Stomach smooth muscle (tissue), 2 donors: ENCODE measurements around the gene DGKG.

Source experiments
- H3K27ac ChIP-seq: one replicate; pipeline ENCODE4 v1.7.0; 2013; ENCODE audit warnings: mild to moderate bottlenecking, low read length, inconsistent platforms
- H3K27me3 ChIP-seq, 2 donors: one replicate each; pipeline ENCODE4 v1.7.0; 2013; ENCODE audit warnings: low read length in 2 of 2; ENCODE audit not compliant: insufficient read depth in 2 of 2, control insufficient read depth in 1 of 2
- H3K36me3 ChIP-seq, 2 donors: one replicate each; pipeline ENCODE4 v1.7.0; 2013; ENCODE audit warnings: low read length in 2 of 2; ENCODE audit not compliant: control insufficient read depth in 2 of 2, insufficient read depth in 2 of 2
- H3K4me1 ChIP-seq: one replicate; pipeline ENCODE4 v1.7.0; 2013; ENCODE audit warnings: low read length; ENCODE audit not compliant: control insufficient read depth, insufficient read depth
- H3K4me3 ChIP-seq, 2 donors: one replicate each; pipeline ENCODE4 v1.7.0; 2013; ENCODE audit warnings: low read length in 2 of 2
- H3K9ac ChIP-seq, 2 donors: one replicate each; pipeline ENCODE4 v1.7.0; 2013; ENCODE audit warnings: low read length in 2 of 2, mild to moderate bottlenecking in 1 of 2
- H3K9me3 ChIP-seq, 2 donors: one replicate each; pipeline ENCODE4 v1.7.0; 2013; ENCODE audit warnings: low read length in 2 of 2; ENCODE audit not compliant: control insufficient read depth in 2 of 2
- donor health status: healthy.
- donor health status: Pancreatic carcinoma.

DGKG gene

GRCh38 chr3:186141790-186142189, 220.2 kb downstream of the DGKG start:
- Histone ChIP-seq H3K4me3 (no peak overlapping the region), H3K9ac (no peak overlapping the region), H3K27me3 (no peaks in the 10 kb centered on the region), H3K9me3 (no peaks in the 10 kb centered on the region), H3K27ac (no peak overlapping the region), H3K4me1 (no peaks in the 10 kb centered on the region), H3K36me3 (no peaks in the 10 kb centered on the region)

GRCh38 chr3:186138272-186138981, 223.6 kb downstream of the DGKG start:
- no peaks in the 10 kb centered on the region for H3K9me3 ChIP-seq
- no peaks in the 10 kb centered on the region for H3K4me1 ChIP-seq
- no peak overlapping the region for H3K4me3 ChIP-seq
- H3K36me3 ChIP-seq: no peaks in the 10 kb centered on the region
- H3K27ac ChIP-seq: no peak overlapping the region
- no peak overlapping the region for H3K9ac ChIP-seq
- H3K27me3 ChIP-seq: no peaks in the 10 kb centered on the region

GRCh38 chr3:186137051-186137685, 224.9 kb downstream of the DGKG start:
- no peak overlapping the region for H3K9ac ChIP-seq
- no peaks in the 10 kb centered on the region for H3K27me3 ChIP-seq
- H3K36me3 ChIP-seq: no peaks in the 10 kb centered on the region
- no peaks in the 10 kb centered on the region for H3K9me3 ChIP-seq
- no peak overlapping the region for H3K27ac ChIP-seq
- H3K4me1 ChIP-seq: no peaks in the 10 kb centered on the region
- H3K4me3 ChIP-seq: no peak overlapping the region

- Histone ChIP-seq H3K36me3 (no peaks in the 10 kb centered on the region), H3K27me3 (no peaks in the 10 kb centered on the region), H3K9ac (no peak overlapping the region), H3K4me1 (no peaks in the 10 kb centered on the region), H3K9me3 (no peaks in the 10 kb centered on the region), H3K27ac (no peak overlapping the region), H3K4me3 (no peak overlapping the region)
Observed at GRCh38 chr3:186133980-186134379, 228.1 kb downstream of the DGKG start.

- H3K27me3 ChIP-seq: no peaks in the 10 kb centered on the region
- H3K9me3 ChIP-seq: no peaks in the 10 kb centered on the region
- H3K4me1 ChIP-seq: no peaks in the 10 kb centered on the region
- no peak overlapping the region for H3K9ac ChIP-seq
- no peak overlapping the region for H3K27ac ChIP-seq
- no peak overlapping the region for H3K4me3 ChIP-seq
- H3K36me3 ChIP-seq: no peaks in the 10 kb centered on the region
Observed at GRCh38 chr3:186132487-186132886, 229.5 kb downstream of the DGKG start.

- H3K4me1 ChIP-seq: no peaks in the 10 kb centered on the region
- no peaks in the 10 kb centered on the region for H3K9me3 ChIP-seq
- no peak overlapping the region for H3K4me3 ChIP-seq
- no peaks in the 10 kb centered on the region for H3K27me3 ChIP-seq
- no peak overlapping the region for H3K27ac ChIP-seq
- no peaks in the 10 kb centered on the region for H3K36me3 ChIP-seq
- H3K9ac ChIP-seq: no peak overlapping the region
Observed at GRCh38 chr3:186129206-186129605, 232.8 kb downstream of the DGKG start.

GRCh38 chr3:186128158-186128557, 233.9 kb downstream of the DGKG start:
- Histone ChIP-seq H3K4me3 (no peak overlapping the region), H3K27me3 (no peaks in the 10 kb centered on the region), H3K27ac (no peak overlapping the region)

GRCh38 chr3:186127463-186127862, 234.6 kb downstream of the DGKG start:
- no peak overlapping the region for H3K9ac ChIP-seq
- H3K4me1 ChIP-seq: no peaks in the 10 kb centered on the region
- H3K4me3 ChIP-seq: no peak overlapping the region
- no peaks in the 10 kb centered on the region for H3K9me3 ChIP-seq
- no peaks in the 10 kb centered on the region for H3K27me3 ChIP-seq
- no peaks in the 10 kb centered on the region for H3K36me3 ChIP-seq
- H3K27ac ChIP-seq: no peak overlapping the region

More at GRCh38 chr3:186128158-186128557, 233.9 kb downstream of the DGKG start:
- Histone ChIP-seq H3K9ac (no peak overlapping the region), H3K36me3 (no peaks in the 10 kb centered on the region), H3K4me1 (no peaks in the 10 kb centered on the region), H3K9me3 (no peaks in the 10 kb centered on the region)

GRCh38 chr3:186125118-186125517, 236.9 kb downstream of the DGKG start:
- H3K36me3 ChIP-seq: no peaks in the 10 kb centered on the region
- no peaks in the 10 kb centered on the region for H3K27me3 ChIP-seq
- H3K27ac ChIP-seq: no peak overlapping the region
- H3K4me1 ChIP-seq: no peaks in the 10 kb centered on the region
- no peak overlapping the region for H3K9ac ChIP-seq
- H3K9me3 ChIP-seq: no peaks in the 10 kb centered on the region
- H3K4me3 ChIP-seq: no peak overlapping the region

GRCh38 chr3:186124592-186124991, 237.4 kb downstream of the DGKG start:
- no peak overlapping the region for H3K27ac ChIP-seq
- peaks cover 0 to 3% of the 10 kb centered on the region in 2 donors for H3K27me3 ChIP-seq
- no peak overlapping the region for H3K9ac ChIP-seq
- H3K9me3 ChIP-seq: no peaks in the 10 kb centered on the region
- H3K4me1 ChIP-seq: no peaks in the 10 kb centered on the region
- no peaks in the 10 kb centered on the region for H3K36me3 ChIP-seq
- no peak overlapping the region for H3K4me3 ChIP-seq

- no peaks in the 10 kb centered on the region for H3K36me3 ChIP-seq
- H3K9ac ChIP-seq: no peak overlapping the region
- peaks cover 0 to 3% of the 10 kb centered on the region in 2 donors for H3K27me3 ChIP-seq
- H3K4me3 ChIP-seq: no peak overlapping the region
- no peak overlapping the region for H3K27ac ChIP-seq
- H3K4me1 ChIP-seq: no peaks in the 10 kb centered on the region
- H3K9me3 ChIP-seq: no peaks in the 10 kb centered on the region
Observed at GRCh38 chr3:186123012-186123411, 239.0 kb downstream of the DGKG start.
